H1 (cell line): ENCODE data around the gene AGRP. TPM values are rescaled to one million over a fixed set of nuclear protein-coding genes. Genes with fewer than 3 reads are reported as not detected.
A peak's percentile ranks its signal among the peaks of the same experiment; 100 is the strongest.

ENCODE experiments used
- CTCF ChIA-PET: fragments of 300-600 bp; sonication (Branson Sonifier 250); formaldehyde crosslinking; loops from one replicate; lab custom pipeline; 2021; ENCODE audit not compliant: partially characterized antibody; lab: Charles Lee
- POLR2A ChIA-PET: fragments of 300-600 bp; sonication (Branson Sonifier 250); formaldehyde crosslinking; loops from one replicate; lab custom pipeline; 2021; ENCODE audit warnings: inconsistent platforms; ENCODE audit not compliant: partially characterized antibody; lab: Charles Lee
- DNase-seq, 2 experiments: peaks; one replicate each; pipeline versions ENCODE4 v3.0.0 to v3.0.0-alpha.2; 2010 to 2022; ENCODE audit warnings: low spot score in 2 of 2, low read depth in 1 of 2, mixed read lengths in 1 of 2
- FAIRE-seq: peaks from 2 replicates; lab custom pipeline; 2011; peaks lifted over from hg19 to GRCh38; lab: Jason Lieb, UNC
- H2AFZ ChIP-seq: 2 replicates; pipeline ENCODE4 v1.8.1; 2012; ENCODE audit warnings: low read length, inconsistent platforms
- H2AK5ac ChIP-seq: 2 replicates; pipeline ENCODE4 v1.6.1; 2013; ENCODE audit warnings: low read depth, low read length
- H2BK120ac ChIP-seq: replicated peaks from 2 replicates; pipeline ENCODE3; 2013; ENCODE audit warnings: low read depth, low read length, inconsistent platforms
- H2BK12ac ChIP-seq: 2 replicates; pipeline ENCODE4 v1.6.1; 2013; ENCODE audit warnings: low read depth, low read length
- H2BK15ac ChIP-seq: 2 replicates; pipeline ENCODE4 v1.6.1; 2013; ENCODE audit warnings: low read length
- H2BK20ac ChIP-seq: 2 replicates; pipeline ENCODE4 v1.6.1; 2013; ENCODE audit warnings: low read length
- H2BK5ac ChIP-seq: 2 replicates; pipeline ENCODE4 v1.6.1; 2013; ENCODE audit warnings: low read depth, low read length
- H3K14ac ChIP-seq: 2 replicates; pipeline ENCODE4 v1.6.1; 2013; ENCODE audit warnings: inconsistent platforms; ENCODE audit not compliant: insufficient read length
- H3K18ac ChIP-seq: 2 replicates; pipeline ENCODE4 v1.6.1; 2013; ENCODE audit warnings: low read length; ENCODE audit errors: extremely low read depth
- H3K23ac ChIP-seq: 2 replicates; pipeline ENCODE4 v1.6.1; 2013; ENCODE audit warnings: inconsistent platforms; ENCODE audit not compliant: insufficient read length
- H3K23me2 ChIP-seq: 2 replicates; pipeline ENCODE4 v1.6.1; 2013; ENCODE audit warnings: low read depth, low read length
- H3K27ac ChIP-seq: 2 replicates; pipeline ENCODE4 v1.6.1; 2011; ENCODE audit warnings: low read depth, low read length, inconsistent platforms
- H3K27me3 ChIP-seq, 4 experiments: replicated peaks in 1 of 4; 1 replicate in 1 of 4; 2 replicates in 3 of 4; pipeline versions ENCODE4 v1.6.1 to v1.8.1; 2011 to 2013; ENCODE audit warnings: low read length in 3 of 4, mild to moderate bottlenecking in 3 of 4, inconsistent platforms in 2 of 4, mixed read lengths in 2 of 4, moderate library complexity in 1 of 4; ENCODE audit not compliant: control insufficient read depth in 3 of 4, insufficient read depth in 3 of 4; ENCODE audit errors: extremely low read depth in 1 of 4
- H3K36me3 ChIP-seq, 4 experiments: 2 replicates each; pipeline versions ENCODE4 v1.6.1 to v1.8.1; 2011 to 2013; ENCODE audit warnings: mild to moderate bottlenecking in 4 of 4, low read length in 3 of 4, moderate library complexity in 2 of 4, control low read depth in 1 of 4, inconsistent platforms in 1 of 4; ENCODE audit not compliant: insufficient read depth in 4 of 4, control insufficient read depth in 2 of 4
- H3K4ac ChIP-seq: replicated peaks from 2 replicates; pipeline ENCODE3; 2013; ENCODE audit warnings: low read length, low read depth, mixed read lengths, inconsistent platforms; ENCODE audit not compliant: insufficient read length
- H3K4me1 ChIP-seq, 4 experiments: replicated peaks in 1 of 4; 1 replicate in 1 of 4; 2 replicates in 3 of 4; pipeline versions ENCODE4 v1.6.1 to v1.8.1; 2011 to 2013; ENCODE audit warnings: low read length in 3 of 4, inconsistent platforms in 2 of 4, mixed read lengths in 1 of 4; ENCODE audit not compliant: insufficient read depth in 4 of 4, control insufficient read depth in 3 of 4
- H3K4me2 ChIP-seq, 2 experiments: 2 replicates each; pipeline versions ENCODE4 v1.6.1 to v1.8.1; 2011 to 2013; ENCODE audit warnings: low read depth in 2 of 2, low read length in 2 of 2, control low read depth in 1 of 2, inconsistent platforms in 1 of 2, mild to moderate bottlenecking in 1 of 2; ENCODE audit not compliant: insufficient read depth in 1 of 2
- H3K4me3 ChIP-seq, 4 experiments: fragments of 200-600, 300-600 bp in 1 of 4; sonication (generic), shearing (Covaris generic), sonication (Bioruptor Twin) in 1 of 4; 2 replicates each; pipeline versions ENCODE4 v1.5.1 to v1.8.1; 2011 to 2016; ENCODE audit warnings: low read length in 4 of 4, low read depth in 3 of 4, control low read depth in 2 of 4, inconsistent platforms in 2 of 4, mild to moderate bottlenecking in 2 of 4, mixed read lengths in 1 of 4, moderate library complexity in 1 of 4; ENCODE audit not compliant: insufficient read depth in 2 of 4; ENCODE audit errors: extremely low read depth in 1 of 4
- H3K56ac ChIP-seq: replicated peaks from 2 replicates; pipeline ENCODE3; 2013; ENCODE audit warnings: low read depth, mild to moderate bottlenecking, mixed read lengths, low read length, inconsistent platforms; ENCODE audit not compliant: insufficient read length
- H3K79me1 ChIP-seq: 2 replicates; pipeline ENCODE4 v1.6.1; 2013; ENCODE audit warnings: low read depth, low read length, control low read depth
- H3K79me2 ChIP-seq, 2 experiments: 2 replicates each; pipeline versions ENCODE4 v1.6.1 to v1.8.1; 2012 to 2013; ENCODE audit warnings: low read length in 2 of 2, mild to moderate bottlenecking in 2 of 2, inconsistent platforms in 1 of 2; ENCODE audit not compliant: insufficient read depth in 2 of 2, control insufficient read depth in 1 of 2
- H3K9ac ChIP-seq, 4 experiments: replicated peaks in 1 of 4; 1 replicate in 1 of 4; 2 replicates in 3 of 4; pipeline versions ENCODE4 v1.6.1 to v1.8.1; 2011 to 2013; ENCODE audit warnings: low read depth in 3 of 4, low read length in 3 of 4, control low read depth in 2 of 4, mild to moderate bottlenecking in 2 of 4, moderate library complexity in 2 of 4, inconsistent platforms in 1 of 4; ENCODE audit errors: extremely low read depth in 1 of 4
- H3K9me3 ChIP-seq, 2 experiments: 2 replicates each; pipeline versions ENCODE4 v1.6.1 to v1.8.1; 2012 to 2013; ENCODE audit warnings: mild to moderate bottlenecking in 2 of 2, moderate library complexity in 2 of 2, control low read depth in 1 of 2, inconsistent platforms in 1 of 2, low read depth in 1 of 2, low read length in 1 of 2, mixed read lengths in 1 of 2; ENCODE audit not compliant: insufficient read depth in 2 of 2
- H4K20me1 ChIP-seq, 2 experiments: replicated peaks in 1 of 2; 2 replicates each; pipeline versions ENCODE3 to v1.8.1; 2011 to 2013; ENCODE audit warnings: inconsistent platforms in 2 of 2, low read length in 2 of 2, mild to moderate bottlenecking in 1 of 2; ENCODE audit not compliant: insufficient read depth in 2 of 2, control insufficient read depth in 1 of 2
- H4K5ac ChIP-seq: 2 replicates; pipeline ENCODE4 v1.6.1; 2013; ENCODE audit warnings: low read length, low read depth, mixed read lengths, inconsistent platforms; ENCODE audit not compliant: insufficient read length
- H4K8ac ChIP-seq: 2 replicates; pipeline ENCODE4 v1.8.0; 2013; ENCODE audit warnings: mild to moderate bottlenecking, moderate library complexity, low read length, inconsistent platforms; ENCODE audit not compliant: insufficient read depth; ENCODE audit errors: extremely low read depth
- H4K91ac ChIP-seq: replicated peaks from 2 replicates; pipeline ENCODE3; 2013; ENCODE audit warnings: low read length, mixed read lengths, inconsistent platforms; ENCODE audit not compliant: insufficient read length
- BACH1 ChIP-seq: IDR thresholded peaks from 2 replicates; pipeline ENCODE4 v1.6.1; 2012; ENCODE audit warnings: low read length, improper control_type of control experiment
- BRCA1 ChIP-seq: IDR thresholded peaks from 2 replicates; pipeline ENCODE4 v1.6.1; 2012; ENCODE audit warnings: low read depth, low read length, improper control_type of control experiment
- CHD1 ChIP-seq: IDR thresholded peaks from 2 replicates; pipeline ENCODE4 v1.6.1; 2012; ENCODE audit warnings: low read depth, low read length, improper control_type of control experiment
- KDM1A ChIP-seq: fragments of 200-600, 300-600 bp; sonication (generic); IDR thresholded peaks from 2 replicates; pipeline ENCODE4 v1.7.1; 2016; ENCODE audit warnings: mild to moderate bottlenecking, low read length, borderline replicate concordance
- KDM4A ChIP-seq: IDR thresholded peaks from one replicate; pipeline ENCODE4 v1.7.1; 2012; ENCODE audit warnings: low read depth, mild to moderate bottlenecking, moderate library complexity, low read length, inconsistent platforms; ENCODE audit not compliant: severe bottlenecking
- POLR2A ChIP-seq, 2 experiments: IDR thresholded peaks; 1 replicate in 1 of 2; 2 replicates in 1 of 2; pipeline ENCODE4 v1.6.1; 2011; ENCODE audit warnings: low read depth in 2 of 2, low read length in 2 of 2, mild to moderate bottlenecking in 2 of 2; ENCODE audit errors: control extremely low read depth in 1 of 2
- RAD21 ChIP-seq, 2 experiments: IDR thresholded peaks in 1 of 2; conservative IDR thresholded peaks in 1 of 2; 2 replicates each; pipeline ENCODE4 v1.6.1; 2011; ENCODE audit warnings: low read depth in 2 of 2, low read length in 2 of 2, improper control_type of control experiment in 1 of 2, inconsistent platforms in 1 of 2, mild to moderate bottlenecking in 1 of 2, moderate library complexity in 1 of 2
- SIRT6 ChIP-seq: IDR thresholded peaks from one replicate; pipeline ENCODE4 v1.7.1; 2012; ENCODE audit warnings: low read length, inconsistent platforms
- SP2 ChIP-seq: IDR thresholded peaks from 2 replicates; pipeline ENCODE4 v1.6.1; 2012; ENCODE audit warnings: mild to moderate bottlenecking, low read length, inconsistent platforms
- SUZ12 ChIP-seq: fragments of 200-600 bp; sonication (generic); IDR thresholded peaks from 2 replicates; pipeline ENCODE4 v1.6.1; 2012; ENCODE audit warnings: mild to moderate bottlenecking, inconsistent platforms, low read length, moderate library complexity, mixed read lengths
- TCF12 ChIP-seq: IDR thresholded peaks from 2 replicates; pipeline ENCODE4 v1.6.1; 2011; ENCODE audit warnings: low read depth, mild to moderate bottlenecking, low read length
- WGBS, 2 experiments: shearing (Covaris generic) in 1 of 2; methylation state at CpG; one replicate each; pipeline versions ENCODE4 v1.1.6 to v1.1.7; 2013 to 2015; ENCODE audit warnings: low lambda C conversion rate in 2 of 2, mixed read lengths in 2 of 2, inconsistent platforms in 1 of 2, low coverage in 1 of 2, missing lambda C conversion rate in 1 of 2; ENCODE audit not compliant: insufficient replicate concordance in 2 of 2, insufficient coverage in 1 of 2, insufficient read length in 1 of 2; ENCODE audit errors: extremely low coverage in 1 of 2, missing lambda C conversion rate in 1 of 2; 5-methylcytosine and 5-hydroxymethylcytosine counted together
- polyA plus RNA-seq, 7 experiments: library from polyadenylated mRNA; depleted of rRNA in 3 of 7; stranded (reverse) in 5 of 7; unstranded in 2 of 7; fragments of >200 nt in 5 of 7; fragments of 200-250 nt in 2 of 7; gene quantifications; 1 replicate in 5 of 7; 2 replicates in 1 of 7; 4 replicates in 1 of 7; pipeline versions ENCODE4 v1.2.1 to v1.2.3, GENCODE V29; 2011 to 2013; ENCODE audit warnings: missing spikeins in 2 of 7, mixed read lengths in 2 of 7
- total RNA-seq: library from RNA; stranded (reverse); fragmentation: NEBNext Ultra II Directional; extraction: Animal tissue kit (Norgen Biotek cat#: 25700); gene quantifications from 2 replicates; pipeline ENCODE4 v1.2.1, GENCODE V29; 2021

AGRP gene
- total and polyA plus RNA-seq, 2 of the 8 experiments (the other 6 are each of a cell fraction or from before 2014, with no cell fraction given): not detected

DNA sequence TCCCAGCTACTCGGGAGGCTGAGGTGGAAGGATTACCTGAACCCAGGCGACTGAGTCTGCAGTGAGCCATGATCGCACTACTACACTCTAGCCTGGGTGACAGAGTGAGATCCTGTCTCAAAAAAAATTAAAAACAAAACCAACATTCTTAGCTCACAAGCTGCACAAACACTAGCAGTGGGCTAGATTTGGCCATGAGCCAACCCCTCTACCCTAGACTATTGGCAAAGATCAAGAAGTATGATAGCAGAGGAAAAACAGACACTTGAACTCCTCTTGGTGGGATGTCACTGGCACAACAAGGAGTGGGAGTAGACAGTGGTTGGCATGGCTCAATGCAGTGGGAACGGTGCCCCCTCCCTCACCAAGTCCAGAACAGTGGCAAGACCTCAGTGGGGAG, 25.7 kb upstream of the AGRP start:
- no peak overlapping the region for H3K4me3 ChIP-seq
- H3K9me3 ChIP-seq: no peaks in the 10 kb centered on the region
- H3K18ac ChIP-seq: no peak overlapping the region
- no peaks in the 10 kb centered on the region for H3K79me1 ChIP-seq
- no peaks in the 10 kb centered on the region; a peak in 3 of 7 replicates for H3K27me3 ChIP-seq
- 0 out of 2 replicates have a peak overlapping the region, but pooled peaks have one; percentile 35 for H4K8ac ChIP-seq
- no peak overlapping the region for H3K4me2 ChIP-seq
- no peak overlapping the region for H3K27ac ChIP-seq
- no peak overlapping the region for H2AFZ ChIP-seq
- TF ChIP-seq CHD1 (no peak), TCF12 (no peak), SIRT6 (no peak), KDM1A (no peak), SUZ12 (no peak), SP2 (no peak), KDM4A (no peak), POLR2A (IDR thresholded peaks at IDR 0.05; ENCODE audit: control extremely low read depth in 1 of 2, low read depth in 2 of 2, low read length in 2 of 2) (no peak), RAD21 (IDR thresholded peaks at IDR 0.05 in 1 of 2, conservative IDR thresholded peaks at IDR 0.05 in 1 of 2; ENCODE audit: low read depth in 2 of 2, low read length in 2 of 2) (no peak), BACH1 (no peak), BRCA1 (no peak)
- TF ChIP-seq, all 59 proteins: peak for 0
- no peak overlapping the region for H4K5ac ChIP-seq
- H4K20me1 ChIP-seq: no peaks in the 10 kb centered on the region
- no peak overlapping the region for H2BK15ac ChIP-seq
- H2AK5ac ChIP-seq: no peak overlapping the region
- no peak overlapping the region for H4K91ac ChIP-seq
- no peak overlapping the region for H2BK120ac ChIP-seq
- no peak overlapping the region for H3K9ac ChIP-seq
- no peak overlapping the region for H3K23ac ChIP-seq
- H3K23me2 ChIP-seq: no peaks in the 10 kb centered on the region
- no peak overlapping the region for H2BK20ac ChIP-seq
- DNase-seq: no peak
- no peak for FAIRE-seq
- H3K14ac ChIP-seq: no peak overlapping the region
- H3K36me3 ChIP-seq: no peaks in the 10 kb centered on the region
- H3K56ac ChIP-seq: no peak overlapping the region
- H3K79me2 ChIP-seq: no peaks in the 10 kb centered on the region
- H3K4ac ChIP-seq: no peak overlapping the region
- WGBS, 2 experiments: 91% methylated on average over 4 of the region's 4 CpGs; no CpG with 5 or more reads in 1 of the 2 experiments
- ChIA-PET POLR2A (interaction anchor here (0.7 kb wide), 1 partner anchor 39 kb away, joined by 3 read pairs; no protein-coding TSS in a partner anchor), CTCF (interaction anchor here (1.0 to 9.9 kb wide), 4 partner anchors 12 to 143 kb away, joined by 3 to 335 read pairs (median 41); partner anchors contain the start of gene ATP6V0D1)
- H2BK12ac ChIP-seq: no peak overlapping the region; the same call in 1 of the 2 replicates
- no peak overlapping the region for H2BK5ac ChIP-seq
- H3K4me1 ChIP-seq: peaks cover 0 to 4% (median 2%) of the 10 kb centered on the region in 4 experiments; a peak in 3 of 7 replicates
